IMR-90 (cell line): Measurements from ENCODE around the gene CDH13. TPM values are rescaled to one million over a fixed set of nuclear protein-coding genes. Genes with fewer than 3 reads are reported as not detected.

Experiments
- ATAC-seq: fragments of 200-7000 bp; cut with Tn5 transposase; 2 replicates; pipeline ENCODE4 v1.9.1; 2020; ENCODE audit warnings: low read depth, mild to moderate bottlenecking, moderate library complexity
- BruUV-seq: library from RNA; stranded (reverse); fragments of 400-500 nt; replicated peaks from 2 replicates; lab custom pipeline; 2021; lab: Mats Ljungman, UMichigan
- CTCF ChIA-PET: fragments of 300-600 bp; formaldehyde crosslinking; extraction: SDS; loops from one replicate; lab custom pipeline; 2021; ENCODE audit warnings: antibody characterized with exemption; lab: Yijun Ruan, JAX
- POLR2A ChIA-PET: fragments of 300-600 bp; sonication (Branson Sonifier 250); formaldehyde crosslinking; loops from one replicate; lab custom pipeline; 2022; ENCODE audit warnings: antibody characterized with exemption; ENCODE audit not compliant: unreplicated experiment; lab: Charles Lee
- DNase-seq: peaks from one replicate; pipeline ENCODE4 v3.0.0; 2013
- H2AFZ ChIP-seq: replicated peaks from 2 replicates; pipeline ENCODE3; 2013; ENCODE audit warnings: low read length, mild to moderate bottlenecking; ENCODE audit not compliant: poor library complexity
- H2AK5ac ChIP-seq: 2 replicates; pipeline ENCODE4 v1.6.1; 2013; ENCODE audit warnings: low read depth, low read length, inconsistent platforms
- H2AK9ac ChIP-seq: replicated peaks from 2 replicates; pipeline ENCODE3; 2013; ENCODE audit warnings: mild to moderate bottlenecking, low read depth, low read length, moderate library complexity; ENCODE audit not compliant: poor library complexity
- H2BK120ac ChIP-seq: 2 replicates; pipeline ENCODE4 v1.6.1; 2013; ENCODE audit warnings: low read depth, low read length, inconsistent platforms
- H2BK15ac ChIP-seq: 3 replicates; pipeline ENCODE4 v1.6.1; 2013; ENCODE audit warnings: low read depth, low read length, inconsistent platforms
- H2BK20ac ChIP-seq: 2 replicates; pipeline ENCODE4 v1.6.1; 2013; ENCODE audit warnings: low read depth, mild to moderate bottlenecking, inconsistent platforms, low read length, moderate library complexity
- H2BK5ac ChIP-seq: 2 replicates; pipeline ENCODE4 v1.6.1; 2013; ENCODE audit warnings: mild to moderate bottlenecking, low read depth, low read length, inconsistent platforms; ENCODE audit not compliant: poor library complexity, severe bottlenecking
- H3K14ac ChIP-seq: replicated peaks from 2 replicates; pipeline ENCODE4 v1.6.1; 2013; ENCODE audit warnings: low read depth, low read length, inconsistent platforms
- H3K18ac ChIP-seq: 2 replicates; pipeline ENCODE4 v1.6.1; 2013; ENCODE audit warnings: low read depth, low read length, control low read depth
- H3K23ac ChIP-seq: 2 replicates; pipeline ENCODE4 v1.6.1; 2013; ENCODE audit warnings: low read depth, low read length, inconsistent platforms
- H3K27ac ChIP-seq: 2 replicates; pipeline ENCODE4 v1.5.1; 2013; ENCODE audit warnings: mild to moderate bottlenecking, control low read depth, low read length; ENCODE audit not compliant: insufficient read depth
- H3K27me3 ChIP-seq: 2 replicates; pipeline ENCODE4 v1.6.1; 2013; ENCODE audit warnings: low read length; ENCODE audit not compliant: control insufficient read depth, insufficient read depth
- H3K36me3 ChIP-seq: 2 replicates; pipeline ENCODE4 v1.6.1; 2013; ENCODE audit warnings: low read length, mixed read lengths; ENCODE audit not compliant: control insufficient read depth, insufficient read depth
- H3K4ac ChIP-seq: 2 replicates; pipeline ENCODE4 v1.6.1; 2013; ENCODE audit warnings: low read depth, low read length, inconsistent platforms
- H3K4me1 ChIP-seq: 2 replicates; pipeline ENCODE4 v1.6.1; 2013; ENCODE audit warnings: low read length, mixed read lengths; ENCODE audit not compliant: control insufficient read depth, insufficient read depth
- H3K4me2 ChIP-seq: 2 replicates; pipeline ENCODE4 v1.6.1; 2013; ENCODE audit warnings: low read depth, mild to moderate bottlenecking, control low read depth, low read length, moderate library complexity
- H3K4me3 ChIP-seq: 2 replicates; pipeline ENCODE4 v1.5.1; 2013; ENCODE audit warnings: low read depth, mild to moderate bottlenecking, control low read depth, low read length, moderate library complexity; ENCODE audit not compliant: insufficient read depth
- H3K56ac ChIP-seq: 2 replicates; pipeline ENCODE4 v1.6.1; 2013; ENCODE audit warnings: low read length, inconsistent platforms; ENCODE audit not compliant: insufficient read depth; ENCODE audit errors: extremely low read depth
- H3K79me1 ChIP-seq, 2 experiments: 2 replicates each; pipeline ENCODE4 v1.6.1; 2013; ENCODE audit warnings: low read length in 2 of 2, inconsistent platforms in 1 of 2, low read depth in 1 of 2
- H3K9ac ChIP-seq: 2 replicates; pipeline ENCODE4 v1.6.1; 2013; ENCODE audit warnings: low read depth, low read length, control low read depth
- H3K9me1 ChIP-seq: 2 replicates; pipeline ENCODE4 v1.6.1; 2013; ENCODE audit warnings: low read length, inconsistent platforms; ENCODE audit not compliant: insufficient read depth
- H3K9me3 ChIP-seq: 2 replicates; pipeline ENCODE4 v1.6.1; 2013; ENCODE audit warnings: low read length; ENCODE audit not compliant: control insufficient read depth, insufficient read depth
- H4K20me1 ChIP-seq: 2 replicates; pipeline ENCODE4 v1.6.1; 2013; ENCODE audit warnings: low read length, inconsistent platforms; ENCODE audit not compliant: insufficient read depth
- H4K5ac ChIP-seq: 2 replicates; pipeline ENCODE4 v1.6.1; 2013; ENCODE audit warnings: mild to moderate bottlenecking, low read depth, low read length, control low read depth
- H4K8ac ChIP-seq, 2 experiments: 2 replicates each; pipeline ENCODE4 v1.6.1; 2013; ENCODE audit warnings: low read depth in 2 of 2, low read length in 2 of 2, control low read depth in 1 of 2, inconsistent platforms in 1 of 2
- H4K91ac ChIP-seq: 2 replicates; pipeline ENCODE4 v1.6.1; 2013; ENCODE audit warnings: low read depth, low read length, inconsistent platforms; ENCODE audit not compliant: insufficient read depth
- MAZ ChIP-seq: IDR thresholded peaks from 2 replicates; pipeline ENCODE4 v1.6.1; 2012; ENCODE audit warnings: low read depth, mild to moderate bottlenecking, low read length, improper control_type of control experiment, moderate library complexity, borderline replicate concordance
- WGBS, 2 experiments: methylation state at CpG; one replicate each; pipeline versions ENCODE4 v1.1.5 to v1.1.7; 2013; ENCODE audit warnings: missing lambda C conversion rate in 2 of 2; ENCODE audit not compliant: insufficient read length in 1 of 2; ENCODE audit errors: extremely low coverage in 2 of 2; 5-methylcytosine and 5-hydroxymethylcytosine counted together
- dilution Hi-C: fragments of 300-500 bp; cut with HindIII; formaldehyde crosslinking; loops from one replicate; pipeline ENCODE4 v1.14.3; 2018; ENCODE audit warnings: low sequenced_read_pairs; ENCODE audit not compliant: unreplicated experiment
- in situ Hi-C: fragments of 300-500 bp; cut with MboI; formaldehyde crosslinking; loops from 3 replicates; pipeline ENCODE4 v1.14.3; 2019; ENCODE audit warnings: low sequenced_read_pairs, inconsistent platforms, mixed read lengths
- intact Hi-C: fragments of 100-400 bp; cut with micrococcal nuclease; formaldehyde crosslinking; loops from 2 replicates; pipeline ENCODE4 v1.10.0; 2022
- polyA plus RNA-seq, 3 experiments: library from polyadenylated mRNA; depleted of rRNA; stranded (reverse); fragments of >200 nt; gene quantifications; 2 replicates each; pipeline ENCODE4 v1.2.3, GENCODE V29; 2012; ENCODE audit warnings: low replicate concordance in 1 of 3
- total RNA-seq: library from RNA; depleted of rRNA; stranded (reverse); fragments of >200 nt; gene quantifications from 2 replicates; pipeline ENCODE4 v1.2.3, GENCODE V29; 2012

CDH13 gene
- total and polyA plus RNA-seq, 2 of the 4 experiments (the other 2 are of a cell fraction) = 61.6 to 74.7 TPM

DNA sequence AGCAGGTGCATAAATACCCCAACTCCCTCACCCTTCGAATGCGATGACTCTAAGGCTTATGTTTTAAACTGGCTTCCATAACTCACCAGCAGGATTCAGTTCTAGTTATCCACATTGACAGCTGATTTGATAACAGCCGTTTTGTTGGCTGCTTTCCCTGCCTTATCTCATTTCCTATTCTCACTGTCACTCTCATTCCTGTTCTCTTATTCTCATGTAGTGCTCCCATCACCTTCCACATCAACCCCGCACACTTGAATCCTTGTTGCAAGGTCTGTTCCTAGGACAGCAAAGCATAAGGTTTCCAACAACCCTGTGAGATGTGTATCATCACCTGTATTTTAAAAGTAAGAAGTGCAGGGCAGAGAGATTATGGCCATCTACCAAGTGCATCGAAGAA, 344.4 kb downstream of the CDH13 start:
- no peak overlapping the region for H3K4ac ChIP-seq
- no peaks in the 10 kb centered on the region for H3K4me1 ChIP-seq
- H2BK15ac ChIP-seq = no peak overlapping the region
- no peak overlapping the region for H3K4me2 ChIP-seq
- H2AFZ ChIP-seq = no peak overlapping the region
- H2AK5ac ChIP-seq = no peak overlapping the region
- BruUV-seq = no TSS peak
- H3K36me3 ChIP-seq = no peaks in the 10 kb centered on the region
- intact Hi-C loops (no loop called here), dilution Hi-C loops (no loop called here), in situ Hi-C loops (no loop called here)
- no peak overlapping the region for H4K8ac ChIP-seq
- no peak overlapping the region for H3K14ac ChIP-seq
- H3K27ac ChIP-seq = no peak overlapping the region
- ChIA-PET CTCF (no interaction called here), POLR2A (no interaction called here)
- H2AK9ac ChIP-seq = no peak overlapping the region
- no peaks in the 10 kb centered on the region for H3K27me3 ChIP-seq
- H3K79me1 ChIP-seq = no peaks in the 10 kb centered on the region; a peak in 1 of 4 replicates
- H3K9ac ChIP-seq = no peak overlapping the region
- no peaks in the 10 kb centered on the region for H3K9me3 ChIP-seq
- ATAC-seq (no peak), DNase-seq (no peak)
- no peak overlapping the region for H2BK20ac ChIP-seq
- no peak overlapping the region for H3K23ac ChIP-seq
- H4K20me1 ChIP-seq = no peaks in the 10 kb centered on the region
- no peak overlapping the region for H3K18ac ChIP-seq
- no peak overlapping the region for H2BK5ac ChIP-seq
- H3K4me3 ChIP-seq = no peak overlapping the region
- H3K9me1 ChIP-seq = no peaks in the 10 kb centered on the region; the same call in 1 of the 2 replicates
- 67% methylated on average over 3 of the region's 5 CpGs; no CpG with 5 or more reads in 1 of the 2 experiments for WGBS, 2 experiments
- no peak overlapping the region for H4K5ac ChIP-seq
- H2BK120ac ChIP-seq = no peak overlapping the region
- TF ChIP-seq MAZ = no peak
- no peak overlapping the region for H4K91ac ChIP-seq
- H3K56ac ChIP-seq = no peak overlapping the region
